ENCODE measurements around the gene EPB41L3.

DNA sequence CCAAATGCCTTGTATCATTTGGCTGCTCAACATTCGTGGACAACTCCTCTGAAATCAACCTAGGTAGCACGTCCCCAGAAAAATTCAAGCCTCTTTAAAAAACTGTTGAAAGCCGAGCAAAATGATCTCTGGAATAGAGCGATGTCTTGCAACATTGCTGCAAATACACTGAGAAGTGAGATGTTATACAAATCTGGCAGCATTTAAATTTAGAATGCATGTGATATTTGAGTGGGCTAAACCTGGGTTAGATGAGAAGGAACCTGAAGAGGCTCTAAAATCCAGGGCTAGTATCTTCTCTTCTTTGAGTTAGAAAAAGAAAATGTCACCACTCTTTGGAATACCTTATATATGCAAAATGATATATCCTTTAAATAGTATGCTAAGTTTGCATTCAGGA, 166.8 kb downstream of the EPB41L3 start:
- TF ChIP-seq, protein P1, sequence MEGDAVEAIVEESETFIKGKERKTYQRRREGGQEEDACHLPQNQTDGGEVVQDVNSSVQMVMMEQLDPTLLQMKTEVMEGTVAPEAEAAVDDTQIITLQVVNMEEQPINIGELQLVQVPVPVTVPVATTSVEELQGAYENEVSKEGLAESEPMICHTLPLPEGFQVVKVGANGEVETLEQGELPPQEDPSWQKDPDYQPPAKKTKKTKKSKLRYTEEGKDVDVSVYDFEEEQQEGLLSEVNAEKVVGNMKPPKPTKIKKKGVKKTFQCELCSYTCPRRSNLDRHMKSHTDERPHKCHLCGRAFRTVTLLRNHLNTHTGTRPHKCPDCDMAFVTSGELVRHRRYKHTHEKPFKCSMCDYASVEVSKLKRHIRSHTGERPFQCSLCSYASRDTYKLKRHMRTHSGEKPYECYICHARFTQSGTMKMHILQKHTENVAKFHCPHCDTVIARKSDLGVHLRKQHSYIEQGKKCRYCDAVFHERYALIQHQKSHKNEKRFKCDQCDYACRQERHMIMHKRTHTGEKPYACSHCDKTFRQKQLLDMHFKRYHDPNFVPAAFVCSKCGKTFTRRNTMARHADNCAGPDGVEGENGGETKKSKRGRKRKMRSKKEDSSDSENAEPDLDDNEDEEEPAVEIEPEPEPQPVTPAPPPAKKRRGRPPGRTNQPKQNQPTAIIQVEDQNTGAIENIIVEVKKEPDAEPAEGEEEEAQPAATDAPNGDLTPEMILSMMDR (IDR thresholded peaks at IDR 0.05) = no peak
- no peak for TF ChIP-seq POLR2A (IDR thresholded peaks at IDR 0.05)

All from prostate gland (tissue), 2 donors.